ENCODE measurements around the gene CPA1. TPM values are rescaled to one million over a fixed set of nuclear protein-coding genes. Genes with fewer than 3 reads are reported as not detected.

CPA1 gene
- total and polyA plus RNA-seq, 10 of the 15 experiments (the other 5 are each of a cell fraction or from before 2014, with no cell fraction given): 8.0 TPM; not detected in 9

DNA sequence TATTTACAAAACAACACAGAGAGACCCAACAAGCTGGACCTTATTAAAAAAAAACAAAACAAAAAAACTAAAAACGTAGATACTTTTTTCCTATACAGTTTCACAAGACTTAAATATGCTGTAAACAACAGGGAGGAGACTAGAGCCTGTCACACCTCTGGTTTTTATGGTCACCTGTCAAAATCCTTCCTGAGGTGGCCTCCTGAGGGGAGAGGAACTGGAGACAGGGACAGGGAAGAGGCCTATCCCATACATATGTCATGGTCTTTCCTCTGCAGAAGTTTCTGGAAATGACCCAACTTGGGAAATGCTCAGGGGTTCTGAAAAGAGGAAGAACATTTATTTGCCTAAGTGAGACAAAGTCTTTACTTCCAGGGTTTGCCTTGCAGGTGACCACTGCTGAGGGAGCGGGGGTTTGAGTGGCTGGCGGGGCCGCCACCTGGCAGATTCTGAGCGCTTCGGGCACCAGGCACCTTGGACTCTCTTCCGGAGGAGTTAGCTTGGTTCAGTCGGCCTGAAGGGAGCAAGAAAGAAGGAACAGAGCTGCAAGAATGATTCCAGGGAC lies 18.3 kb downstream of the CPA1 start:
- no peak for FAIRE-seq
- Histone ChIP-seq H3K27ac (ENCODE audit: control insufficient read depth, insufficient read depth) (no peak overlapping the region), H3K4me3 (no peak overlapping the region), H3K4me1 (ENCODE audit: control insufficient read depth, insufficient read depth, low read length) (peaks cover 11% of the 10 kb centered on the region), H3K27me3 (replicated peaks in 1 of 2; ENCODE audit: control insufficient read depth in 2 of 2, insufficient read depth in 2 of 2, low read length in 1 of 2) (no peaks in the 10 kb centered on the region), H3K79me2 (ENCODE audit: control insufficient read depth, insufficient read depth, low read length) (no peaks in the 10 kb centered on the region), H3K9me3 (replicated peaks; ENCODE audit: control insufficient read depth, insufficient read depth, low read length) (no peaks in the 10 kb centered on the region), H3K36me3 (ENCODE audit: control insufficient read depth in 2 of 2, insufficient read depth in 2 of 2, low read length in 1 of 2) (peaks cover 3 to 4% of the 10 kb centered on the region in 2 experiments; a peak in 1 of 4 replicates), H4K20me1 (ENCODE audit: control insufficient read depth, insufficient read depth) (no peaks in the 10 kb centered on the region), H2AFZ (ENCODE audit: control insufficient read depth, low read depth, low read length) (no peak overlapping the region), H3K4me2 (ENCODE audit: control insufficient read depth, insufficient read depth) (no peak overlapping the region), H3K9ac (ENCODE audit: control insufficient read depth, insufficient read depth, low read length) (no peak overlapping the region)
- ChIA-PET POLR2A (no interaction called here), CTCF (no interaction called here), SMC1A (ENCODE audit: uncharacterized antibody, unreplicated experiment) (interaction anchor here (2.1 kb wide), 1 partner anchor 13 kb away, joined by 7 read pairs; no protein-coding TSS in a partner anchor), RAD21 (ENCODE audit: unreplicated experiment) (no interaction called here)
- DNase-seq (ENCODE audit: low read depth, low spot score): no peak
- no TSS peak for BruUV-seq (replicated peaks)
- 74% methylated on average over 8 of the region's 8 CpGs for WGBS (ENCODE audit: insufficient coverage, insufficient replicate concordance, low lambda C conversion rate, missing lambda C conversion rate)
- in situ Hi-C loops (cut with MboI): no loop called here
- ATAC-seq: no peak
- no peak for TF ChIP-seq FOXM1 (IDR thresholded peaks at IDR 0.05; ENCODE audit: low read depth, low read length)
- intact Hi-C loops (cut with micrococcal nuclease; ENCODE audit: unreplicated experiment): no loop called here

DNA sequence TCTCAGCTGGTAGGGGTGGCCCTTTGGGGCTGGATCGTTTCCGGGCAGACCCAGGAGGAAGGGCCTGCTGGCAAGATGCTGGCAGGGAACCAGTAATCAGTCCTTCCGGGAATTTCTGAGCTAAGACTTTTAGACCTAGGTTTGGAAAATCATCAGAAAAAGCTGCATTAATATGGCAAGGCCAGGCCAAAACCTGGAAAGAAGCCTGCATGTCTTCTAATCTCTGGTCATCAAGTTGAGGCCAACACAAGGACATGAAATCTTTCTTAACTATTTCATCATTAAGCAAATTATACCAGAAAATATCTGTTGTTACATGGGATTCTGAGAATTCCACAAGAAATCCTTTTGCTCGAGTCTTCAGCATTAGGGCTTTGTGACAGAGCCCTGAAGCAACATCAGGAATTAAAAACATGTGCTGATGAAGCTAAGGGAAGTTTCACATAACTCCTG lies 19.9 kb downstream of the CPA1 start:
- no peak for FAIRE-seq

More for the DNA sequence above, 19.9 kb downstream of the CPA1 start:
- BruUV-seq (replicated peaks): no TSS peak
- Histone ChIP-seq H3K9ac (ENCODE audit: control insufficient read depth, insufficient read depth, low read length) (no peak overlapping the region), H3K36me3 (ENCODE audit: control insufficient read depth in 2 of 2, insufficient read depth in 2 of 2, low read length in 1 of 2) (peaks cover 3 to 4% of the 10 kb centered on the region in 2 experiments; a peak in 1 of 4 replicates), H3K79me2 (ENCODE audit: control insufficient read depth, insufficient read depth, low read length) (no peaks in the 10 kb centered on the region), H4K20me1 (ENCODE audit: control insufficient read depth, insufficient read depth) (no peaks in the 10 kb centered on the region), H3K4me1 (ENCODE audit: control insufficient read depth, insufficient read depth, low read length) (no peaks in the 10 kb centered on the region), H3K4me2 (ENCODE audit: control insufficient read depth, insufficient read depth) (no peak overlapping the region), H3K4me3 (no peak overlapping the region), H2AFZ (ENCODE audit: control insufficient read depth, low read depth, low read length) (no peak overlapping the region), H3K27ac (ENCODE audit: control insufficient read depth, insufficient read depth) (no peak overlapping the region), H3K9me3 (replicated peaks; ENCODE audit: control insufficient read depth, insufficient read depth, low read length) (no peaks in the 10 kb centered on the region), H3K27me3 (replicated peaks in 1 of 2; ENCODE audit: control insufficient read depth in 2 of 2, insufficient read depth in 2 of 2, low read length in 1 of 2) (no peaks in the 10 kb centered on the region)
- CTCF ChIA-PET: no interaction called here
- no peak for ATAC-seq
- SMC1A ChIA-PET (ENCODE audit: uncharacterized antibody, unreplicated experiment): no interaction called here
- POLR2A ChIA-PET: no interaction called here
- 96% methylated on average over 4 of the region's 4 CpGs for WGBS (ENCODE audit: insufficient coverage, insufficient replicate concordance, low lambda C conversion rate, missing lambda C conversion rate)
- RAD21 ChIA-PET (ENCODE audit: unreplicated experiment): no interaction called here
- in situ Hi-C loops (cut with MboI): no loop called here
- no peak for DNase-seq (ENCODE audit: low read depth, low spot score)
- TF ChIP-seq SIN3A (IDR thresholded peaks at IDR 0.05; ENCODE audit: low read depth, low read length) (no peak), SIX5 (IDR thresholded peaks at IDR 0.05; ENCODE audit: low read depth, low read length, severe bottlenecking) (no peak), BCL11A (IDR thresholded peaks at IDR 0.05; ENCODE audit: low read depth, low read length) (no peak), RAD51 (IDR thresholded peaks at IDR 0.05) (no peak), GATAD2B (conservative IDR thresholded peaks at IDR 0.05; ENCODE audit: low read depth) (no peak), IRF4 (IDR thresholded peaks at IDR 0.05; ENCODE audit: low read depth, low read length) (no peak), NR2F1 (conservative IDR thresholded peaks at IDR 0.05) (no peak), SUZ12 (IDR thresholded peaks at IDR 0.05; ENCODE audit: unreplicated experiment) (no peak), HDGF (IDR thresholded peaks at IDR 0.05) (no peak)
- TF ChIP-seq, protein P1, sequence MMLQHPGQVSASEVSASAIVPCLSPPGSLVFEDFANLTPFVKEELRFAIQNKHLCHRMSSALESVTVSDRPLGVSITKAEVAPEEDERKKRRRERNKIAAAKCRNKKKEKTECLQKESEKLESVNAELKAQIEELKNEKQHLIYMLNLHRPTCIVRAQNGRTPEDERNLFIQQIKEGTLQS (IDR thresholded peaks at IDR 0.05; ENCODE audit: borderline replicate concordance, extremely low read depth, low read depth, low read length): no peak
- intact Hi-C loops (cut with micrococcal nuclease; ENCODE audit: unreplicated experiment): no loop called here
